Stimulated activated naive CD8-positive, alpha-beta T cell treated with anti-CD3 and anti-CD28 coated beads, Interleukin-15, amount 100 ng/mL, for 72 hours (primary cell): ENCODE results near the gene HMX3.
A peak's percentile ranks its signal among the peaks of the same experiment; 100 is the strongest.

Source experiments
- ATAC-seq: fragments of 150-1000 bp; cut with Tn5 transposase; 2 replicates; pipeline ENCODE4 v1.10.0; 2021; ENCODE audit warnings: mild to moderate bottlenecking, moderate library complexity
- DNase-seq, 2 donors: peaks; one replicate each; pipeline ENCODE4 v3.0.0; 2021 to 2022
- H3K27ac Mint-ChIP-seq, 2 donors: one replicate each; pipeline ENCODE4 v1.8.0; 2022; ENCODE audit warnings: mild to moderate bottlenecking in 2 of 2, mixed read lengths in 2 of 2, moderate library complexity in 2 of 2
- H3K27me3 Mint-ChIP-seq: one replicate; pipeline ENCODE4 v1.8.0; 2022; ENCODE audit warnings: mixed read lengths
- H3K4me1 Mint-ChIP-seq: one replicate; pipeline ENCODE4 v1.8.0; 2022; ENCODE audit warnings: mild to moderate bottlenecking, mixed read lengths
- H3K4me3 Mint-ChIP-seq, 2 donors: one replicate each; pipeline ENCODE4 v1.8.0; 2022; ENCODE audit warnings: mild to moderate bottlenecking in 2 of 2, mixed read lengths in 2 of 2, moderate library complexity in 1 of 2
- H3K9me3 Mint-ChIP-seq, 2 donors: one replicate each; pipeline ENCODE4 v1.8.0; 2022; ENCODE audit warnings: mixed read lengths in 2 of 2

Gene HMX3

GRCh38 chr10:123141791-123142700 lies 6.3 kb downstream of the HMX3 start:
- Mint-ChIP-seq H3K27me3 (peaks cover 97% of the 10 kb centered on the region), H3K9me3 (no peaks in the 10 kb centered on the region), H3K4me3 (peak overlapping the region in 1 of 2 donors; percentile 73), H3K4me1 (peaks cover 84% of the 10 kb centered on the region), H3K27ac (no peak overlapping the region)
- DNase-seq (no peak), ATAC-seq (no peak)

GRCh38 chr10:123142701-123143161 lies 7.0 kb downstream of the HMX3 start:
- H3K27me3 Mint-ChIP-seq: peaks cover 99% of the 10 kb centered on the region
- no peaks in the 10 kb centered on the region for H3K9me3 Mint-ChIP-seq
- H3K4me1 Mint-ChIP-seq: peaks cover 86% of the 10 kb centered on the region
- H3K4me3 Mint-ChIP-seq: peak overlapping the region; percentile 39 to 73
- no peak for ATAC-seq
- DNase-seq: no peak
- H3K27ac Mint-ChIP-seq: no peak overlapping the region

GRCh38 chr10:123143162-123143824 lies 7.5 kb downstream of the HMX3 start:
- no peaks in the 10 kb centered on the region for H3K9me3 Mint-ChIP-seq
- peak overlapping the region; percentile 36 to 73 for H3K4me3 Mint-ChIP-seq
- DNase-seq (no peak), ATAC-seq (no peak)
- H3K27me3 Mint-ChIP-seq: peaks cover 94% of the 10 kb centered on the region
- peaks cover 82% of the 10 kb centered on the region for H3K4me1 Mint-ChIP-seq
- no peak overlapping the region for H3K27ac Mint-ChIP-seq

- Mint-ChIP-seq H3K4me1 (peaks cover 82% of the 10 kb centered on the region), H3K4me3 (peak overlapping the region in 1 of 2 donors; percentile 19), H3K27ac (no peak overlapping the region)
These were observed 8.0 kb downstream of the HMX3 start for GRCh38 chr10:123143825-123144168.

GRCh38 chr10:123144697-123145541 lies 9.1 kb downstream of the HMX3 start:
- Mint-ChIP-seq H3K9me3 (no peaks in the 10 kb centered on the region), H3K27me3 (peaks cover 92% of the 10 kb centered on the region), H3K4me3 (peak overlapping the region; percentile 70 to 72), H3K27ac (no peak overlapping the region), H3K4me1 (peaks cover 80% of the 10 kb centered on the region)
- ATAC-seq: no peak
- DNase-seq: peak; percentile 19 to 27

More at GRCh38 chr10:123143825-123144168, 8.0 kb downstream of the HMX3 start:
- no peak for DNase-seq
- H3K27me3 Mint-ChIP-seq: peaks cover 92% of the 10 kb centered on the region
- H3K9me3 Mint-ChIP-seq: no peaks in the 10 kb centered on the region
- ATAC-seq: no peak

- H3K27ac Mint-ChIP-seq: no peak overlapping the region
- peak overlapping the region; percentile 70 to 72 for H3K4me3 Mint-ChIP-seq
- no peak for DNase-seq
- peaks cover 77% of the 10 kb centered on the region for H3K4me1 Mint-ChIP-seq
- ATAC-seq: no peak
- peaks cover 92% of the 10 kb centered on the region for H3K27me3 Mint-ChIP-seq
- no peaks in the 10 kb centered on the region for H3K9me3 Mint-ChIP-seq
These were observed 9.8 kb downstream of the HMX3 start for GRCh38 chr10:123145542-123146012.

GRCh38 chr10:123146013-123146893 lies 10.5 kb downstream of the HMX3 start:
- peak overlapping the region; percentile 70 to 72 for H3K4me3 Mint-ChIP-seq
- H3K27ac Mint-ChIP-seq: no peak overlapping the region
- no peaks in the 10 kb centered on the region for H3K9me3 Mint-ChIP-seq
- H3K27me3 Mint-ChIP-seq: peaks cover 92% of the 10 kb centered on the region
- peaks cover 82% of the 10 kb centered on the region for H3K4me1 Mint-ChIP-seq
- DNase-seq (no peak), ATAC-seq (no peak)

GRCh38 chr10:123146894-123147634 lies 11.3 kb downstream of the HMX3 start:
- H3K27me3 Mint-ChIP-seq: peaks cover 88% of the 10 kb centered on the region
- H3K9me3 Mint-ChIP-seq: no peaks in the 10 kb centered on the region
- H3K4me1 Mint-ChIP-seq: peaks cover 79% of the 10 kb centered on the region
- H3K4me3 Mint-ChIP-seq: peak overlapping the region; percentile 64 to 70
- ATAC-seq (no peak), DNase-seq (no peak)
- no peak overlapping the region for H3K27ac Mint-ChIP-seq

GRCh38 chr10:123147635-123148413 lies 12.1 kb downstream of the HMX3 start, which contains the start of gene HMX2:
Gene HMX2, plus strand, starts transcription at chr10:123148136. Its CDS starts 243 bp downstream, at chr10:123148379.
- no peaks in the 10 kb centered on the region for H3K9me3 Mint-ChIP-seq
- peaks cover 77% of the 10 kb centered on the region for H3K4me1 Mint-ChIP-seq
- H3K4me3 Mint-ChIP-seq: peak within 1 kb of the TSS; percentile 70 to 73
- DNase-seq (peak; percentile 67), ATAC-seq (peak; percentile 61)
- peaks cover 86% of the 10 kb centered on the region for H3K27me3 Mint-ChIP-seq
- H3K27ac Mint-ChIP-seq: no peak within 1 kb of the TSS

- peaks cover 77% of the 10 kb centered on the region for H3K4me1 Mint-ChIP-seq
- ATAC-seq: peak; percentile 10
- peak in 1 of 2 donors; percentile 29 for DNase-seq
- peak overlapping the region; percentile 70 to 73 for H3K4me3 Mint-ChIP-seq
- H3K27me3 Mint-ChIP-seq: peaks cover 80% of the 10 kb centered on the region
- no peak overlapping the region for H3K27ac Mint-ChIP-seq
- no peaks in the 10 kb centered on the region for H3K9me3 Mint-ChIP-seq
These were observed 12.8 kb downstream of the HMX3 start for GRCh38 chr10:123148414-123149161.

GRCh38 chr10:123149162-123149567 lies 13.4 kb downstream of the HMX3 start:
- H3K27ac Mint-ChIP-seq: no peak overlapping the region

GRCh38 chr10:123149568-123150270 lies 13.9 kb downstream of the HMX3 start:
- Mint-ChIP-seq H3K4me3 (peak overlapping the region; percentile 73 to 89), H3K9me3 (no peaks in the 10 kb centered on the region), H3K27ac (no peak overlapping the region), H3K4me1 (peaks cover 68% of the 10 kb centered on the region), H3K27me3 (peaks cover 69% of the 10 kb centered on the region)
- ATAC-seq: no peak
- peak; percentile 60 to 61 for DNase-seq

More at GRCh38 chr10:123149162-123149567, 13.4 kb downstream of the HMX3 start:
- DNase-seq: no peak
- Mint-ChIP-seq H3K4me1 (peaks cover 74% of the 10 kb centered on the region), H3K9me3 (no peaks in the 10 kb centered on the region), H3K27me3 (peaks cover 74% of the 10 kb centered on the region), H3K4me3 (peak overlapping the region; percentile 70 to 73)
- ATAC-seq: no peak
